Astrocyte (in vitro differentiated cells and primary cell): Measurements from ENCODE around the gene SMIM26. TPM values are rescaled to one million over a fixed set of nuclear protein-coding genes. Genes with fewer than 3 reads are reported as not detected.

Experiments used
- DNase-seq: peaks from one replicate; pipeline ENCODE4 v3.0.0-alpha.2; 2010; ENCODE audit warnings: low read depth
- FAIRE-seq: peaks from 2 replicates; lab custom pipeline; 2011; peaks lifted over from hg19 to GRCh38; lab: Jason Lieb, UNC
- H2AFZ ChIP-seq: 2 replicates; pipeline ENCODE4 v1.6.0; 2012; ENCODE audit warnings: low read depth, low read length, inconsistent platforms
- H3K27ac ChIP-seq: 2 replicates; pipeline ENCODE4 v1.5.1; 2011; ENCODE audit warnings: low read depth, low read length, inconsistent platforms
- H3K27me3 ChIP-seq: 2 replicates; pipeline ENCODE4 v1.6.0; 2011; ENCODE audit warnings: low read length, inconsistent platforms; ENCODE audit not compliant: insufficient read depth
- H3K36me3 ChIP-seq: 2 replicates; pipeline ENCODE4 v1.5.1; 2011; ENCODE audit warnings: low read length, inconsistent platforms; ENCODE audit not compliant: insufficient read depth
- H3K4me1 ChIP-seq: 2 replicates; pipeline ENCODE4 v1.5.1; 2011; ENCODE audit warnings: low read length, inconsistent platforms; ENCODE audit not compliant: insufficient read depth
- H3K4me2 ChIP-seq: 2 replicates; pipeline ENCODE4 v1.6.0; 2012; ENCODE audit warnings: low read length, inconsistent platforms
- H3K4me3 ChIP-seq: 2 replicates; pipeline ENCODE4 v1.5.1; 2011; ENCODE audit warnings: low read depth, mild to moderate bottlenecking, low read length, inconsistent platforms; ENCODE audit not compliant: insufficient read depth
- H3K79me2 ChIP-seq: 2 replicates; pipeline ENCODE4 v1.6.0; 2012; ENCODE audit warnings: mild to moderate bottlenecking, low read length, inconsistent platforms; ENCODE audit not compliant: insufficient read depth
- H3K9ac ChIP-seq: 2 replicates; pipeline ENCODE4 v1.6.0; 2012; ENCODE audit warnings: mild to moderate bottlenecking, low read length, inconsistent platforms
- H3K9me3 ChIP-seq: 2 replicates; pipeline ENCODE4 v1.5.1; 2012; ENCODE audit warnings: low read depth, mild to moderate bottlenecking, low read length, inconsistent platforms; ENCODE audit not compliant: insufficient read depth
- H4K20me1 ChIP-seq: 2 replicates; pipeline ENCODE4 v1.6.0; 2012; ENCODE audit warnings: low read length, inconsistent platforms; ENCODE audit not compliant: insufficient read depth
- H3K27ac Mint-ChIP-seq: one replicate; pipeline ENCODE4 v1.8.0; 2021; ENCODE audit warnings: mild to moderate bottlenecking, mixed read lengths; ENCODE audit not compliant: unreplicated experiment
- H3K27me3 Mint-ChIP-seq: one replicate; pipeline ENCODE4 v1.8.0; 2021; ENCODE audit warnings: low read depth, mixed read lengths; ENCODE audit not compliant: unreplicated experiment
- H3K36me3 Mint-ChIP-seq: one replicate; pipeline ENCODE4 v1.8.0; 2021; ENCODE audit warnings: low read depth, mixed read lengths; ENCODE audit not compliant: unreplicated experiment
- H3K4me1 Mint-ChIP-seq: one replicate; pipeline ENCODE4 v1.8.0; 2021; ENCODE audit warnings: low read depth, mixed read lengths; ENCODE audit not compliant: unreplicated experiment
- H3K4me3 Mint-ChIP-seq: one replicate; pipeline ENCODE4 v1.8.0; 2021; ENCODE audit warnings: mild to moderate bottlenecking, moderate library complexity, mixed read lengths; ENCODE audit not compliant: unreplicated experiment
- H3K9me3 Mint-ChIP-seq: one replicate; pipeline ENCODE4 v1.8.0; 2021; ENCODE audit warnings: mild to moderate bottlenecking, mixed read lengths; ENCODE audit not compliant: unreplicated experiment
- CTCF ChIP-seq: IDR thresholded peaks from 2 replicates; pipeline ENCODE4 v1.5.1; 2011; ENCODE audit warnings: low read depth, mild to moderate bottlenecking, inconsistent platforms, low read length, moderate library complexity; ENCODE audit not compliant: insufficient read depth
- EZH2 ChIP-seq: IDR thresholded peaks from 2 replicates; pipeline ENCODE4 v1.6.1; 2012; ENCODE audit warnings: mild to moderate bottlenecking, low read length, inconsistent platforms; ENCODE audit not compliant: insufficient read depth
- total RNA-seq: library from RNA; stranded (reverse); gene quantifications from 2 replicates; pipeline ENCODE4 v1.2.1, GENCODE V29; 2021

The SMIM26 gene
- total RNA-seq, 1 donor from 2014 or later = 56.9 TPM

- DNase-seq = no peak
- no peak for TF ChIP-seq EZH2
- no peak for TF ChIP-seq CTCF
- Histone ChIP-seq H3K79me2 (no peaks in the 10 kb centered on the region), H3K4me3 (no peak overlapping the region), H3K27me3 (no peaks in the 10 kb centered on the region), H3K4me2 (no peak overlapping the region), H3K9ac (no peak overlapping the region), H2AFZ (no peak overlapping the region), H3K27ac (no peak overlapping the region), H3K36me3 (peaks cover 5% of the 10 kb centered on the region), H3K4me1 (no peaks in the 10 kb centered on the region), H4K20me1 (peaks cover 6% of the 10 kb centered on the region), H3K9me3 (no peaks in the 10 kb centered on the region)
- H3K9me3 Mint-ChIP-seq = peaks cover 3% of the 10 kb centered on the region
- H3K27ac Mint-ChIP-seq = no peak overlapping the region
- peaks cover 11% of the 10 kb centered on the region for H3K36me3 Mint-ChIP-seq
- H3K4me3 Mint-ChIP-seq = no peak overlapping the region
- no peaks in the 10 kb centered on the region for H3K4me1 Mint-ChIP-seq
- FAIRE-seq = no peak
- no peaks in the 10 kb centered on the region for H3K27me3 Mint-ChIP-seq
Observed at GRCh38 chr20:18614244-18614643, 47.0 kb downstream of the SMIM26 start.

GRCh38 chr20:18615020-18615650 lies 47.9 kb downstream of the SMIM26 start:
- Mint-ChIP-seq H3K27me3 (no peaks in the 10 kb centered on the region), H3K4me3 (no peak overlapping the region)
- no peak overlapping the region for H3K9ac ChIP-seq

More at GRCh38 chr20:18615020-18615650, 47.9 kb downstream of the SMIM26 start:
- Mint-ChIP-seq H3K27ac (no peak overlapping the region), H3K9me3 (peaks cover 3% of the 10 kb centered on the region), H3K36me3 (peaks cover 11% of the 10 kb centered on the region), H3K4me1 (no peaks in the 10 kb centered on the region)
- Histone ChIP-seq H3K9me3 (no peaks in the 10 kb centered on the region), H3K4me1 (no peaks in the 10 kb centered on the region), H3K27ac (no peak overlapping the region), H3K27me3 (no peaks in the 10 kb centered on the region), H3K36me3 (peaks cover 2% of the 10 kb centered on the region), H3K4me2 (no peak overlapping the region), H4K20me1 (peaks cover 6% of the 10 kb centered on the region), H3K79me2 (no peaks in the 10 kb centered on the region), H2AFZ (no peak overlapping the region), H3K4me3 (no peak overlapping the region)
- TF ChIP-seq CTCF = no peak
- TF ChIP-seq EZH2 = no peak
- no peak for FAIRE-seq
- no peak for DNase-seq

Other genes starting within 250 kb of the SMIM26 start
- 2.3 and 3.0 TPM in 2 replicates for gene DZANK1, start 100.4 kb upstream of the SMIM26 start, total RNA-seq
- 11.6 and 12.8 TPM in 2 replicates for gene POLR3F, start 100.0 kb upstream of the SMIM26 start, total RNA-seq
- gene RBBP9, start 70.2 kb upstream of the SMIM26 start, total RNA-seq = 12.8 and 14.4 TPM in 2 replicates
- 61.5 and 66.4 TPM in 2 replicates for gene SEC23B, start 59.5 kb upstream of the SMIM26 start, total RNA-seq
- 38.1 and 40.5 TPM in 2 replicates for gene DTD1, start 20.6 kb downstream of the SMIM26 start, total RNA-seq
- not detected in 2 replicates for gene SCP2D1, start 246.4 kb downstream of the SMIM26 start, total RNA-seq